Measurements from ENCODE around the gene LRFN3. TPM values are rescaled to one million over a fixed set of nuclear protein-coding genes. Genes with fewer than 3 reads are reported as not detected.

Gene LRFN3
- total and polyA plus RNA-seq, 2 of the 13 experiments (the other 11 are each of a cell fraction or from before 2014, with no cell fraction given) = 0.74 to 1.6 TPM

DNA sequence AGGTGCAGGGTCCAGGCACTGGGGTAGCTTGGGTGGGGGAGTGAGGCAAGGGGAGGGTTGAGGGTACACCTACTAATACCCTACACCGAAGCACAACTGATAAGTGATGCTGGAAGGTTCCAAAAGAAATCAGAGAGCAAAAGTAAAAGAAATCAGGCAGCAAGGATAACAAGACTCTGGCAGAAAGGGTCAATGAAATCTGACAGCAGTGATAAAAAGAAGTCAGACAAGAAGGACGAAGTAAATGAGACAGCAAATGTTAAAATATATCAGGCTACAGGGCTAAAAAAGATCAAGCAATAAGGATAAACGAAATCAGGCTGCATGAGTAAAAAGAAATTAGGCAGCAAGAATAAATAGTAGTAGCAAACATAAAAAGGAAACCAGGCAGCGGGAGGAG is 4.7 kb downstream of the LRFN3 start:
- no peak for FAIRE-seq
- H3K4me1 ChIP-seq (ENCODE audit: insufficient read depth, low read length) = peaks cover 32% of the 10 kb centered on the region
- BruUV-seq (replicated peaks) = no TSS peak
- no peak overlapping the region for H3K27ac ChIP-seq (ENCODE audit: extremely low read length, insufficient read depth, low read length)
- no peak for ATAC-seq
- no peak overlapping the region for H2AFZ ChIP-seq (ENCODE audit: low read length)
- no peak for DNase-seq (ENCODE audit: low spot score)
- TF ChIP-seq GZF1 (CRISPR knock-in tag; IDR thresholded peaks at IDR 0.05) = no peak
- no peak for TF ChIP-seq KDM5A (IDR thresholded peaks at IDR 0.05; ENCODE audit: borderline replicate concordance, low read length)
- no peak for TF ChIP-seq ZNF777 (CRISPR knock-in tag; IDR thresholded peaks at IDR 0.05)
- TF ChIP-seq ZNF768 (CRISPR knock-in tag; IDR thresholded peaks at IDR 0.05) = no peak
- no peak for TF ChIP-seq ZFP1 (CRISPR knock-in tag; IDR thresholded peaks at IDR 0.05)
- no peak for TF ChIP-seq RARA (CRISPR knock-in tag; IDR thresholded peaks at IDR 0.05)
- no peak for TF ChIP-seq RORA (CRISPR knock-in tag; IDR thresholded peaks at IDR 0.05)
- TF ChIP-seq SIN3B (IDR thresholded peaks at IDR 0.05; ENCODE audit: low read length) = no peak
- no peak for TF ChIP-seq MYNN (CRISPR knock-in tag; IDR thresholded peaks at IDR 0.05; ENCODE audit: low read depth)
- TF ChIP-seq AKAP8 (CRISPR knock-in tag; IDR thresholded peaks at IDR 0.05) = no peak
- no peak for TF ChIP-seq ZFAT (CRISPR knock-in tag; conservative IDR thresholded peaks at IDR 0.05)
- no peak for TF ChIP-seq NBN (conservative IDR thresholded peaks at IDR 0.05)
- TF ChIP-seq, protein P1, sequence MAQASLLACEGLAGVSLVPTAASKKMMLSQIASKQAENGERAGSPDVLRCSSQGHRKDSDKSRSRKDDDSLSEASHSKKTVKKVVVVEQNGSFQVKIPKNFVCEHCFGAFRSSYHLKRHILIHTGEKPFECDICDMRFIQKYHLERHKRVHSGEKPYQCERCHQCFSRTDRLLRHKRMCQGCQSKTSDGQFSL (CRISPR knock-in tag; IDR thresholded peaks at IDR 0.05) = no peak
- TF ChIP-seq ZNF704 (CRISPR knock-in tag; IDR thresholded peaks at IDR 0.05; ENCODE audit: borderline replicate concordance) = no peak
- TF ChIP-seq TOE1 (CRISPR knock-in tag; IDR thresholded peaks at IDR 0.05) = no peak
- TF ChIP-seq POLR2AphosphoS2 (IDR thresholded peaks at IDR 0.05; ENCODE audit: low read depth, low read length) = no peak
- no peak overlapping the region for H3K4me3 ChIP-seq (replicated peaks in 1 of 3; ENCODE audit: insufficient read depth in 1 of 3, low read depth in 2 of 3, low read length in 3 of 3)
- no peaks in the 10 kb centered on the region for H3K9me3 ChIP-seq (ENCODE audit: low read length)
- intact Hi-C loops (cut with micrococcal nuclease; ENCODE audit: unreplicated experiment) = no loop called here
- 64% methylated on average over 4 of the region's 4 CpGs for WGBS (ENCODE audit: low lambda C conversion rate)
- no peak overlapping the region for H3K4me2 ChIP-seq (ENCODE audit: low read depth, low read length)
- H3K27me3 ChIP-seq (ENCODE audit: control insufficient read depth in 1 of 2, insufficient read depth in 2 of 2, low read length in 2 of 2) = no peaks in the 10 kb centered on the region; a peak in 1 of 5 replicates
- H3K79me2 ChIP-seq (ENCODE audit: insufficient read depth, low read length) = no peaks in the 10 kb centered on the region
- ChIA-PET CTCF (ENCODE audit: low intra/inter-chr PET ratio, low total read pairs) (no interaction called here), POLR2A (no interaction called here)
- no peaks in the 10 kb centered on the region; a peak in 1 of 5 replicates for H3K36me3 ChIP-seq (replicated peaks in 1 of 2; ENCODE audit: control insufficient read depth in 1 of 2, insufficient read depth in 2 of 2, low read length in 2 of 2)
- H4K20me1 ChIP-seq (ENCODE audit: insufficient read depth, low read length) = 0 out of 2 replicates have a peak, but pooled peaks cover 8% of the 10 kb centered on the region
- in situ Hi-C loops (cut with HindIII; ENCODE audit: extremely low pct_ligation_motif_present, low pct_unique_long_range_greater_than_20kb) = no loop called here
- H3K9ac ChIP-seq (ENCODE audit: insufficient read depth, low read depth, low read length) = no peak overlapping the region

All from HepG2 (cell line).